NCI-H2196 (cell line): Measurements from ENCODE around the gene HAUS5.
"Not testable (repeated sequence)": the region's sequence is repeated elsewhere in the genome, so short reads cannot be mapped to it uniquely, and the experiment has no call there.

Experiments used
- DNase-seq: peaks from one replicate; lab custom pipeline; 2025; ENCODE audit not compliant: unreplicated experiment; lab: John Stamatoyannopoulos, UW

HAUS5 gene

GRCh38 chr19:35641515-35642151, 29.1 kb downstream of the HAUS5 start, which contains the start of gene ETV2:
Gene ETV2, plus strand, starts transcription at chr19:35641745. Its CDS starts 716 bp downstream, at chr19:35642461.
- DNase-seq: no peak

GRCh38 chr19:35642312-35642711, 29.8 kb downstream of the HAUS5 start:
- DNase-seq: no peak

- no peak for DNase-seq
These were observed 30.3 kb downstream of the HAUS5 start for GRCh38 chr19:35642798-35643254.

- peak; percentile 93 for DNase-seq
These were observed 31.0 kb downstream of the HAUS5 start for GRCh38 chr19:35643255-35644205.

- DNase-seq: peak; percentile 96
These were observed 31.9 kb downstream of the HAUS5 start for GRCh38 chr19:35644206-35644986.

- DNase-seq: peak; percentile 71
These were observed 32.6 kb downstream of the HAUS5 start for GRCh38 chr19:35644987-35645679.

GRCh38 chr19:35645680-35646511, 33.4 kb downstream of the HAUS5 start:
- no peak for DNase-seq

- DNase-seq: peak; percentile 97
These were observed 35.8 kb downstream of the HAUS5 start, which contains the start of gene COX6B1 for GRCh38 chr19:35648017-35648961. Gene COX6B1, plus strand, starts transcription at chr19:35648323. Its CDS starts 2,921 bp downstream, at chr19:35651244.

GRCh38 chr19:35650581-35650980, 38.0 kb downstream of the HAUS5 start:
- DNase-seq: no peak

- not testable (repeated sequence) for DNase-seq
These were observed 42.3 kb downstream of the HAUS5 start for GRCh38 chr19:35654828-35655227.

- no peak for DNase-seq
These were observed 43.1 kb downstream of the HAUS5 start for GRCh38 chr19:35655600-35655999.

GRCh38 chr19:35656700-35657099, 44.2 kb downstream of the HAUS5 start:
- no peak for DNase-seq

GRCh38 chr19:35657904-35658700, 45.6 kb downstream of the HAUS5 start:
- no peak for DNase-seq

GRCh38 chr19:35661995-35662340, 49.4 kb downstream of the HAUS5 start:
- DNase-seq: no peak

GRCh38 chr19:35663981-35664380, 51.4 kb downstream of the HAUS5 start:
- no peak for DNase-seq

GRCh38 chr19:35665157-35665556, 52.6 kb downstream of the HAUS5 start:
- no peak for DNase-seq

- no peak for DNase-seq
These were observed 53.1 kb downstream of the HAUS5 start for GRCh38 chr19:35665604-35666003.
